Cerebellar cortex (tissue), 1 donor: Measurements from ENCODE around the gene LDLRAD3.

Source experiments
- DNase-seq: peaks from one replicate; pipeline ENCODE4 v3.0.0-alpha.2; 2015; ENCODE audit warnings: low spot score

The LDLRAD3 gene

DNA sequence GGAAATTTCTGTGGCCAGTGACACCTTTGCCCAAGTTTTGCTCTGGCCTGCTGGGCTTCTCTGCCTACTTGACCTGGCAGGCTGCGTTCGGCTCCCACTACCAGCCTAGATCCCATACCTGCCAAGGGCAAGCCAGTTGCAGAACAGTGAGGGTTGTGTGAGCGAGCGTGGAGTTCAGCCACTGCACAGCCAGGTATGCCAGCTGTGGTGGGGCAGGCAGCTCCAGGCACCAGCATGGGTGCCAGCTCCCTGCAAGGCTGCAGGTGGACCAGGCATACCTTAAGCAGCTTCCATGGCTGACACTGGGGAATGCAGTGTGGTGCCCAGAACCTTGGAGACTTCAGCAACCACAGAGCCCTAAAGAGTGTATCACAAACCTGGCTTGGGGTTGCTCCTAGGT is 133.5 kb downstream of the LDLRAD3 start:
- DNase-seq = no peak

DNA sequence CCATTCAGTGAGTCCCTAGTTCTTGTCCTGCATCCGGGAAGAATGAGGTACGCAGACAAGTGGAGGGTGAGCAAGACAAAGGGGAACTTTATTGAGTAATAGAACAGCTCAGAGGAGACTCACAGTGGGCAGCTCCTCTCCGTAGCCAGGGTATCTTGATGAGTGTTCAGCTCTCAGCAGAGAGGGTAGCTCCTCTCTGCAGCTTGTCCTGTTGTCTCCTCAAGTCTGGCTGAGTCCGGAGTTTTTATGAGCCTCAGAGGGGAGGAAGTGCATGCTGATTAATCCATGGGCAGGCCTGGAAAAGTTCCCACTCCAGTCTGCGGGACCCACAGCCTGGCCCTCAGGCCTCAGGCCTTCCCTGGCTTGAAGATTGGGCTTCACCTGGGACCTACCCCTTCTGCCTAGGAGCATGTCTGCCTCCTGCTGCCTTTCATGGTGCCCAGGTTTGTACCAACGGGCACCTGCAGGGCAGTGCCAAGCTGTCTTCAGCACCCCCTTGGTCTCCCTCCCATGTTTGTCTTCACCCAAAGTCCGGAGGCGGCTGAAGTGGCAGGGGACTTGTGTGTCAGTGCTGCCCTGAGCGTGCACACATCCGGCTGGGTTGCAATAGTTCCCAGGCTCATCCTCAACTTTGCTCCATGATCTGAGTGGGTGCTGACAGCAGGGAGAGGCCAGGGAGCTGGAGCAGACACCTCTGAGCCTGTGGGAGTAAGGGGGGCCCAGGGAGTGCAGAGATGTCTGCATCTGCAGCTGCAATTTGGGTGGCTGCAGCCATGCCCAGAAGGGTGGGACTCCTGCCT is 134.2 kb downstream of the LDLRAD3 start:
- DNase-seq = no peak

DNA sequence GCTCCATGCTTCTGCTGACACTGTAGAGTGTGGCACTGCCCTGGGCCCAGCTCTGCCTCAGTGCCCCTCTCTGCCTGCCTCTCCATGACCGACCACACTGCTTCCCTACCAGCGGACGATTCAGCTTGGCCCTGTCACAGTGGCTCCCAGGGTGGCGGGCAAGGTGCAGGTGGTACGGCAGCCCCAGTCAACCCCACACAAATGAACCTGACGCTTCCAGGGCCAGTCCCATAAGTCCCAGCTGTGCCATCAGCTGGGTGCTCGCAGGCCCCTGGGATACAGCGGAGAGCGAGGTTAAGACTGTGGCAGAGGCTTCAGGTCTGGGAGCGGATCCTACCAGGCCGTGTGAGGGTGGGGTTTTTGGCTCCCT is 134.8 kb downstream of the LDLRAD3 start:
- no peak for DNase-seq

DNA sequence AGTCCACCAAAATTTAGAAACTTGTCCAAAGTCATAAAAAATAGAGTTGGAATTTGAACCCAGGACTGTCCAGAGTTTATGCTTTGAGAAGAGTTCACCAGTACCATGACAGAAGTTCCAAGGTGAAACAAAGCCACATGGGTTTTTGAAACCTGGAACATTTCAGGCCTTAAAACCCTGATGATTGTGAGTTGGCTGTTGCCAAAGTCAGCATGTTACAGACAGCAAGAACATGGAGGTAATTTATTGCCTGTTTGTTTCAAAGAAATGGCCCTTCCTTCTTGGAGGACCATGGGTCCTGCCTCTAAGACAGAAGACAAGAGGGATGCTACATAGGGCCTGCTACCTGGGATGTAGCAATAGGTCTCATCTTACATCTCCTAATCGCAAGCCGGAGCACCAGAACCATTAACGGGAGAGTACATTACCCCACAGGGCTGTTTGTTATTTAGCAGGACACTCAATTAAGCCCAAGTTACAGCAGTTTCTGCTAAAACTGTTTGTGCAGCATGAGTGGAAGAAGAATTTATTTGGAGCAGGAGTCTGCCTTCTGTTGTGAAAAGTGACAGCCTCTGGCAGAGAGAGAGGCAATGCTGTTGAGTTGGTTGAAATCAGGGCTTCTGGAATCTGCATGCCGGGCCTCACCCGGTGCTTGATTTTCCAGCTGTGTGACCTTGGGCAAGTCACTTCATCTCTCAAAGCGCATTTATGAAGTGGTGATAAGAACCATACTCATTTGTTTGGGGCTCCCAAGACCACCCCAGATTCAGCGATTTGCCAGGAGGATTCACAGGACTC is 136.2 kb downstream of the LDLRAD3 start:
- DNase-seq = no peak

DNA sequence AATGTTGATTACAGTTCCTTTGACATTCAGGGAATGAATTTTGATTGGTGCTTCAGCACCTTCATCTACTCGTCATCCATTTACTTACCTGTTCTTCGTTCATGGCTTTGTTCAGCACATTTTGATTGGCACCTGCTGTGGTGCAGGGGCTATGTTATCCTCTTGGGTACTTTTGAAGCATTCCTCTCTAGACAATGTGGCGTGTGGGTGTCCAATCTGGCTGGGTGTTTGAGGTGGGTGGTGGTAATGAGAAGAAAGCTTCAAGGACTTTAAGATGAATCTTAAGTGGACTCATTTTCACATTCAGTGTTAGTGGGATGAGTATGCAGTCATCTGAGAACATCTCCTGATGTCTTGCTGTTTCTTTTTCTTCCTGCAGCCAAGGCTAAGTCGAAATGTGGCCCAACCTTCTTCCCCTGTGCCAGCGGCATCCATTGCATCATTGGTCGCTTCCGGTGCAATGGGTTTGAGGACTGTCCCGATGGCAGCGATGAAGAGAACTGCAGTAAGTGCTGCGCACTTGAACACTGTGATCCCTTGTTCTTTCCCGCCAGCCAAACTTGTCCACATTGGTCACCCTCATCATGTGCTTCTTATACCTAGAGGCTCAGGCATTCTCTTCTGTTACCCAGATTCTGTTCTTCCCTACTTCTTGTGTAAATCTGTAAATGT is 137.5 kb downstream of the LDLRAD3 start:
- DNase-seq = no peak

DNA sequence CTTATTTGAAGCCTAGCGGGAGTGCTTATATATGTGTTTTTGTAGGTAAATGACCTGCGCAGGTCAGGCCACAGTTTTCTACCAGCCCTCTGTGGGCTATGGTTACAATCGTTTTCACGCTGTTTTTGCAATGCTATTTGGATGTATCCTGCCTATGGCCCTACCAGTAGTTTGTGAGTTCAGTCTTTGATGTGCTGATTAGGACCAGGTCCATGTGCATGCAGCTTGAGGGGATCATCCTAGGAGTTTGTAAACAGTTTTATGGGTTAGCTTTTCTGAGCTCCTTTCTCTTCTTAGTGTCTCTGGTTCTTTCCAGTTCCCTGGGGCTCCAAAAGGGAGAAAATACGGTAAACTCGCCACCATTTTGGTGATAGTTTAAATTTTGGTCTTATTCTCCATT is 142.5 kb downstream of the LDLRAD3 start:
- no peak for DNase-seq

DNA sequence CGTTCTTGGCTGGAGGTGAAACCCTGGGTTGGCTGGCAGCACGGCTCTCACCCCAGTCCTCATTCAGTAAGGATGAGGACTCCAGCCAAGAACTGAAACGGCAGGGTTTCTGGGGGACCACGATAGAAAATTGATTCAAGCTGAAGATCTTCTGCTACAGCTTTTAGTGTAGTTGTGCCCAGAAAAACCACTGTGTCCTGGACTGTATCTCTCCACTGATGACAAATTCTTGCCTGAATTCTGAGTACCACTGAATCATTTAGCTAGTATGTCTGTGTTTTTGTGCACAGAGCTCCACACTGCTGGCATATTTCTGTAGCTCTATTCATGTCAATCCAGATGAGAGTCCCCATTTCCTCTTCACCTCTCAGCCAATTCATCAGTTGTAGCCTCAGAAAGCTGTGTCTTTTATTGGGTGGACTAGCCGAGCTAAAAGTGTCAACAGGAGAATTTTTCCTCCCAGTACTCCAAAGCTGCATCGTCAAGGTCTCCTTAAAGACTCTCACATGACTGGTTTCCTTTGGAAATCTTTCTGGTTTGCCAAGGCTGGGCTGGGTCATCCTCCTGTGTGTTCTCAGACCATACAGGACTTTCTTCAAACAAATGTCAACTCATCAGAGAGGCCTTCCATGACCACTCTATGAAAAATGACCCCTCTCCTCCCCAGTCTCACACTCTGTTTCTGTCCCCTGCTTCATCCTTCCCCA is 144.6 kb downstream of the LDLRAD3 start:
- peak; percentile 54 for DNase-seq

DNA sequence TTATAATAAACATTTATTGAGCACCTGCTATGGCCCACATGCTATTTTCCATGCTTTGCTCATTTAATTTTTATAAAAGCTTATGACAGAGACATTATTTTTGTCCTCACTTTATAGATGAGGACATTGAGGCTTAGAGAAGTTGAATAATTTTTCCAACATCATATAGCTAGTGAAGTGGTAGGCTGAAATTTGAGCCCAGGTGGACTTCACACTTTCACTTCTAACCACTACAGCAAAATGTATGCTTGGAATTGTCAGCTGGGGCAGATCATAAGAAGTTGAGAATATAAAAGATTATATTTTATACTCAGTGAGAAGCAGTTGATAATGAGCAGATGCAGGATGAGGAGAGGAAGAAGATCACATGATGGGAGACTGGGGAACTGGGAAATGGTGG is 146.1 kb downstream of the LDLRAD3 start:
- no peak for DNase-seq

DNA sequence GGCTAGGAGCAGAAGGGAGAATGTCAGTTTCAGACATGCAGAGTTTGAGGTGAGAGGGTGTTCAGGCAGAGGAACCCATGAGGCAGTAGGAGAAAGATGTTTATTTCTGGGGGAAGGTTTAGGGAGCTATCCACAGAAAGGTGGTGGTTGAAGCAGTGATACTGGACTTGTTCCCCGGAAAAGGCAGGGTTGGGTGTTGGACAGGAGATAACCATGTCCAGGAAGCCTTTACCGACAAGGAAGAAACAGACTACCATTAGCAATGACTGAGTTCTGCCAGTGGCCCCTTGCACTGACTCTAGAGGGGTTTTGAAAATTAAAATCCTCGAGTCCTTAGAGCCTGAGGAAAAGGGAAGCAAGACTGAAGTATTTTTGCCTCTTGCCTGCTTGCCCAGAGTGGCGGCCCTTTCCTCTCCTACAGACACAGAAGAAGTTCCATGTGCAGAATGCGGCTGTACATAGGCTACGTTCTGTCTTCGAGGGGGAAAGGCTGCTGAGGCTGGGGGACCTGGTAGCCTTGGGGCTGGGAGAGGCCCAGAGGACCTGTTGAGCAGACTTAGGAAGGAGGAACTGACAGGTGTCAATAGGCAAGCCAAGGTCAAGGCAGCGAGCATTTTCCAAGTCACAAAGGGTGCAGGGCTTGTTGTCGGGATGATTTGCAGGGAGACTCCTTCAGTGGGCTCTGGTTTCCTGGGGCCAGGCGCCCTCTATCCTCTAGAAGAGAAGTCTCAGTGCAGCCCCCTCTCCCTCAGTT is 146.7 kb downstream of the LDLRAD3 start:
- no peak for DNase-seq

DNA sequence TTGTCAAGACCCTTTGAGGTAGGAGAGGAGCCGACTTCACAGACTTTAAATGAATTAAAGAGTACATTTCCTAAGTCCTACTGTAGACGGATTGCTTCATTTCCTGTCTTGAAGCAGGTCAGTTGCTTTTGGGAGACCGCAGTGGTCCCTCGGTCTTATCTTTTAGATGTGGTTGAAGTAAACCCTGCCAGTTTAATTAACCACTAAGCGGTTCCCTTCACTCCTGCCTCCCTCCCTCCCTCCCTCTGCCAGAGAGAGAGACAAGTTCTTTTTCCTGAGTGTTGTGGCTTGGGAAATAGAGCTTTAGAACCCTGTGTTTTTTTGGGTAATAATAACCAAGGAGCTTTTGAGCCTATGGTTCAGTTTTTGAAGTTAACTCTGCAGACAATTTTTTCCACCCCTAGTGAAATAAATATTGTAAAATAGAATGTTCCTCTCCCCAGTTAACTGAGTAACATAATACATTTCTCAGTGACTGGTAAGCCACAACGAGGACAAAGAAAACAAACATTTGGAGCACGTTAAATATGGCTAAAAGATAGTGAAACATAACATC is 147.5 kb downstream of the LDLRAD3 start:
- DNase-seq = no peak

DNA sequence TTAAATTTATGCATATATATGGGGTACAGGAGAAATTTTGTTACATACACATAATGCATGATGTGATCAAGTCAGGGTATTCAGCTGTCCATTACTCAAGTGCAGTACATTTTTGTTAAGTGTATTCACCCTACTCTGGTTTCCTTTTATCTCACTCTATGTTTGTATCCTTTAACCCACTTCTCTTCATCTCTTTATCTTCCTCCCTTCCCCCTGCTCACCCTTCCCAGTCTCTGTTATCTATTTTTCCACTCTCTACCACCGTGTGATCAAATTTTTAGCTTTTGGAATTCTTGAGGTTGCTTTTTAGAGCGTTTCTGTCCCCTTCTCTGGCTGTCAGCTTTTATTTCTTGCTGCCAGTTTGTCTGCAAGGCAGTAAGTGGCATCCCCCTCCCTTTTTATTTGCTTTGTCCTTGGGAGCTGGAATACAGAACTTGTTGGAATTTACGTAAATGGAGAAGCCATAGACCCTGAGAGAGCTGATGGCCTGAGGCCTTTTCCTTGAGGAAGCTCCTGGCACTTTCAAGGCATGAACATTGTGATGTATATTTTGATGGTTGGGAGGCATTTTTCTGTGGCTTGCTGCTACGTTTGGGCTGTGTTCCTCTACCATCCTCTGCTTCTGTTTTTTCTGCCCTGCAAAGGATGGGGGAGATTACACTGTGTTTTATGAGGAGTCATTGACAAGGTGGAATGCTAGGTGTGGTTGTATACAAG is 148.6 kb downstream of the LDLRAD3 start:
- DNase-seq = no peak

DNA sequence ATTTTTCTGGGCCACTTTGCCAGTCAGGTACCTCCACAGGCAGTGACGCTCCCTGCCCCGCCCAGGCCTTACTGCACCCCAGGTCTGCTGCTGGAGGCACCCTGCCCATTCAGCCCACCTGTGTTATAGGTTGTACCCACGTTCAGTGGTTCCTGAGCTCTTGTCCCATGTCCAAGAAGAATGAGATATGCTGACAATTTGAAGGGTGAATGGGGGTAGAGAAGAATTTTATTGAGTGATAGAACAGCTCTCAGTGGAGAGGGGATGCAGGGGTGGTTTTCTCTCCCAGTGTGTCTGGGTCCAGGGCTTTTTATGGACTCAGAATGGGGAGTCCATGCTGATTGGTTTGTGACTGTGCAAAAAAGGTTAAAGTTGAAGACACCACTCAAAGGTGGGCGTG is 149.7 kb downstream of the LDLRAD3 start:
- DNase-seq = no peak

DNA sequence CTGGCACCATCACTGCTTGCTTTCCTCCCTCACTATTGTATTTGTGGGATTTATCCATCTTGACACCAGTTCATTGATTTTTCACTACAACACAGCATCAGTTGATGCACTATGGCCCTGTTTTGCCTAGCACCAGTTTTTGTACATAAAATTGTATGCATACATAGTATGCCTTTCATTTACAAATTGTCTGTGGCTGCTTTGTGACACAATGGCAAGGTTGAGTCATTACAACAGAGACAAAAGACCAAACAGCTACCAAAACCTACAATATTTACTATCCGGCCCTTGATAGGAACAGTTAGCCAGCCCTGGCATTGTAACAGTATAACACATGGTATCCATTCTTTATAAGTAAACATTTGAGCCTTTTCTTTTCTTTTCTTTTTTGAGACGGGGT is 150.3 kb downstream of the LDLRAD3 start:
- DNase-seq = no peak

DNA sequence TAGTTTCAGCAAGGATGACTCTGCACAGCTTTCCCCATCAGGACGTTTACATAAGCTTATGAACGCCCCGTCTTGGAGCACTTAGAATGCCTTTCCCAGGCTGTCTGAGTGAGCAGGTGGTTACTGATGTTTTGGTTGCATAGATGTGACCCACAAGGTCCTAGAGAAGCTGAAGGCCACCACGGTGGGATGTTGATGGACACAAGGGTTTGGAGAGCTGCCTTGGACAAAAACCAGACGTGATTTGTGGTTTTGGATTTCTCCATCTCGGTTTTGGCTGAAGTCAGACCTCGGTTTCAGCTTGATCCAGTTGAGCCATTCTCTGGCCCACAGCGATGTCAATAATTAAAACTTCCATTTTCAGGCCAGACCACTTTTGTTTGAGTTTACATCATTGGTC is 151.9 kb downstream of the LDLRAD3 start:
- DNase-seq = no peak

DNA sequence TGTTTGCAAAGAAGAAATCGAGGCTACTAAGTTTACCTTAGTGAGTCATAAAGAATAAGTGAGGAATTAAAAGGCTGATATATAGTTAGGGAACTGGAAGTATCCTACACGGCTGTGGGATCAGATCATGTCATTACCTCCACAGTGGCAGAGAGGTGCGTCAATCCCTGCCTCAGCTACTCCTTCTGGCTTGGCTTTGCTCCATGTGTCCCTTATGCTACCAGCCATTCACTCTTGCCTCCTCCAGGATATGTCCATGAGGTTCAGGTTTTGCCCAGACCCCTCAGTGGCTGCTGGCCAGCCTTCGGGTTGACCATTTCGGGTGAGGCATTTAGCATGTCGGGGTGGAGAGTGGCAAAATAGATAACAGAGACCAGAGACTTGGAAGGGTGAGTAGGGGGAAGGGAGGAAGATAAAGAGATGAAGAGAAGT is 153.4 kb downstream of the LDLRAD3 start:
- no peak for DNase-seq

DNA sequence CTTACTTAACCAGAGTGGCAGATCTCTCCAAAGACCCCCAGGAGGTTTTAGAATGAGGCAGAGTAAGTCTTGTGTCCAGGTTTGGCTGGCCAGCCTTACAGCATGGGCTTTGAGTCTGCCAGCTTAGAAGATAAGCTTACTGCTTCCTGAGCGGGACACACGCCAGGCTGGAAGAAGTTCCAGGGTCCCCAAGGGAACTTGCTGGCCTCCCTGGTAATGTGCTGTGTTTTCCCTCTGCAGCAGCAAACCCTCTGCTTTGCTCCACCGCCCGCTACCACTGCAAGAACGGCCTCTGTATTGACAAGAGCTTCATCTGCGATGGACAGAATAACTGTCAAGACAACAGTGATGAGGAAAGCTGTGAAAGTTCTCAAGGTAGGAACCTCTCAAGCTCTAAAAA is 154.2 kb downstream of the LDLRAD3 start:
- DNase-seq = no peak

DNA sequence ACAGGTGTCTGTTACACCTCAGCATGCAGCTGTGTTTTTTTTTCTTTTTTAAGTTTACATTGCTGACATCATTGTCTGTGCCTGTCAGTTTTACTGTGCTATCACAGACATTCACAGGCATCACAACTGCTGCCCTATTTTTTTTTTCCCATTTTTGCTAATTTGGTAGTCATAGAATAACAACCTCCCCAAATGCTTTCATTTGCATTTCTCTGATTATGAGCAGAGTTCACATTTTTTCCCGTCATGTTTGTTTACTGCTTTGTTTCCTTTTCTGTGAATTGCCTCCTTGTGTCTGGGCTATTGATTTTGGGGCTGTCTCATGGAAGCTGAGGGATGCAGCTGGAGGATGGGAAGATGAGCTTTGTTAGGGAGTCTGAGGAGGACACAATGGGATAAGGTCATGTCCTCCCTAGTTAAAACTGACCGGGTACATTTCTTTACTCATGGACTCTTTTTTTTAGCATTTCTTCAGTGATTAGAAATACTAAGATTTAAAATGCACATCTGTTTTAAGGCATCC is 155.1 kb downstream of the LDLRAD3 start:
- DNase-seq = no peak

DNA sequence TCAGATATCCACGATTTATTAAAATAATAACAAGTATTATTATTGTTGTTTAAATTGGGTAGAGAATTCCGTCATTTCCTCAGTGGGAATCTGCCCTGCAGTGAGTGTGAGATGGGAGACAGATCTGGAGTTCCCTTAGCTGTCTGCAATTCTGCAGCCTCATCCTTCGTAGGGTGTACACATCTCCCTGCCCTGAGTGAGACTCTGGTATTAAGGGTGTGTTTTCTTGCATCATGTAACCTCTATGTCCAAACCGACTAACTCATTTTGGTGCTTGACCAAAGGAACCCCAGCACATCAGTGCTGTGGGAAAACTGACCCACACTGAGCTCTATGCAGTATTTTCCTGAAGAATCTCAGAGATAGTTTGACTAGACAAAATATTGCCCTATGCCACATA is 157.6 kb downstream of the LDLRAD3 start:
- DNase-seq = no peak

DNA sequence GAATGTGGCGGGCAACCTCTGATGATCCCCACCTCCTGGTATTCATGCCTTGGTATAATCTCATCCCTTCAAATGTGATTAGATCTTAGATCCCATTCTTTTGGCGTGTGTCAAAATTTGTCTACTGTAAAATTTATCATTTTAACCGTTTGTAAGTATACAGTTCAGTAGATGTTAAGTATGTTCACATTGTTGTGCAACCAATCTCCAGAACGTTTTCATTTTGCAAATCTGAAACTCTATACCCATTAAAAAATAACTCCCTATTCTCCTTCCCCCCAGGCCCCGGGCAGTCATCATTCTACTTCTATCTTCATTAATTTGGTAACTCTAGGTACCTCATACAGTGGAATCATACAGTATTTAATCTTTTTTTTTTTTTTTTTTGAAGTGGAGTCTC is 159.0 kb downstream of the LDLRAD3 start:
- DNase-seq = no peak

DNA sequence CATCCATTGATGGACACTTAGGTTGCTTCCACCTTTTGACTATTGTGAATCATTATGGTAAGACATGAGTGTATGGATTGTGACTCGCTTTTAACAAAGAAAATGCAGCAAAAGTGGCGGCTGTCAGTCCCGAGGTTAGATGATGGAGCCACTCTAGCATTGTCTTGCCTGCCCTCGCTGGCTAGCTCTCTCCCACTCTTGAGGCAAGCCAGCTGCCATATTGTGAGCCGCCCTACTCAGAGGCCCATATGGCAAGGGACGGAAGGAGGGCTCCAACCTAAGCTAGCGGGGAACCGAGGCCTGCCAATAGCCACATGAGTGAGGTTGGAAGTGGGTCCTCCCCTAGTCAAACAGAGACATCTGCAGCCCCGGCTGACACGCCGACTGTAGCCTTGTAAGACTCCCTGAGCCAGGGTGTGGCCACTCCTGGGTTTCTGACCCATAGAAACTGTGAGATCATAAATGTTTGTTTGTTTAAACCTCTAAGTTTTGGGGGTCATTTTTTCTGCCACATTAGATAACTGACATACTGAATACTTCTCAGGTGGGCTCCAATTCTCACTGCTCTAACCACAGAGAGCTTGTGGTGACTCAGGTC is 160.2 kb downstream of the LDLRAD3 start:
- DNase-seq = no peak
